Measurements from ENCODE around the gene PRKAR2B.
A peak's percentile ranks its signal among the peaks of the same experiment; 100 is the strongest.
"Not testable (repeated sequence)": the region's sequence is repeated elsewhere in the genome, so short reads cannot be mapped to it uniquely, and the experiment has no call there.

PRKAR2B gene

DNA sequence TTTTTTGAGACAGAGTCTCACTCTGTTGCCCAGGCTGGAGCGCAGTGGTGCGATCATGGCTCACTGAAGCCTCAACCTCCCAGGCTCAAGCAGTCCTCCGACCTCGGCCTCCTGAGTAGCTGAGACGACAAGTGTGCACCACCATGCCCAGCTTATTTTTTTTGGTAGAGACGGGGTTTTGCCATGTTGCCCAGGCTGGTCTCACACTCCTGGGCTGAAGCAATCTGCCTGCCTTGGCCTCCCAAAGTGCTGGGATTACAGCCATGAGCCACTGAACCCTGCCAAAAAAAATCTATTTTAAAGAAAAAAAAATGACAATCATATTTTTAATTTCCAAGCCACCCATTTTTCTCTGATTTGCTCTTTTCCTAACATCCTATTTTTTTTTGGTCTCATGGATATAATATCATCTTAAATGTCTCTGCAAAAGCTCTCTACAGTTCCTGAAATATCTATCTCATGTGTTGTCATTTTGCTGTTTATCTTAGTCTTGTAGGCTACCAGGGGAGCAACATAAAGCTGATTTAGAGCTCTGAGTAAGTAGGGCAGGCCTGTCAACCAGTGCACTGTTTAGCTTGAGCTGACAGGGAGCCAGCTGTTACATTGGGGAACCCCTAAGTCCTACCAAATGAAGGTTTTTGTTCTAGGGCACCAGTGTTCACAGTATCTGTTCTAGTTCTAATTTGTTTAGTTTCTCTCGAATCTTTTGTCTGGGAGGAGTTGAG is 94.4 kb downstream of the PRKAR2B start:
- peak; percentile 65; the same call in 2 of the 3 replicates for ATAC-seq
- TF ChIP-seq, protein P1, sequence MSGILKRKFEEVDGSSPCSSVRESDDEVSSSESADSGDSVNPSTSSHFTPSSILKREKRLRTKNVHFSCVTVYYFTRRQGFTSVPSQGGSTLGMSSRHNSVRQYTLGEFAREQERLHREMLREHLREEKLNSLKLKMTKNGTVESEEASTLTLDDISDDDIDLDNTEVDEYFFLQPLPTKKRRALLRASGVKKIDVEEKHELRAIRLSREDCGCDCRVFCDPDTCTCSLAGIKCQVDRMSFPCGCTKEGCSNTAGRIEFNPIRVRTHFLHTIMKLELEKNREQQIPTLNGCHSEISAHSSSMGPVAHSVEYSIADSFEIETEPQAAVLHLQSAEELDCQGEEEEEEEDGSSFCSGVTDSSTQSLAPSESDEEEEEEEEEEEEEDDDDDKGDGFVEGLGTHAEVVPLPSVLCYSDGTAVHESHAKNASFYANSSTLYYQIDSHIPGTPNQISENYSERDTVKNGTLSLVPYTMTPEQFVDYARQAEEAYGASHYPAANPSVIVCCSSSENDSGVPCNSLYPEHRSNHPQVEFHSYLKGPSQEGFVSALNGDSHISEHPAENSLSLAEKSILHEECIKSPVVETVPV (CRISPR knock-in tag; IDR thresholded peaks at IDR 0.05) = no peak
- TF ChIP-seq ZFP30 (CRISPR knock-in tag; IDR thresholded peaks at IDR 0.05) = no peak
- no peak for TF ChIP-seq ZFP3 (CRISPR knock-in tag; IDR thresholded peaks at IDR 0.05)
- TF ChIP-seq SNAI2 (CRISPR knock-in tag; IDR thresholded peaks at IDR 0.05) = no peak
- no peak for TF ChIP-seq OSR1 (CRISPR knock-in tag; IDR thresholded peaks at IDR 0.05)
- TF ChIP-seq ZC3H10 (CRISPR knock-in tag; IDR thresholded peaks at IDR 0.05) = no peak
- TF ChIP-seq BACH2 (CRISPR knock-in tag; IDR thresholded peaks at IDR 0.05; ENCODE audit: borderline replicate concordance) = no peak
- TF ChIP-seq, protein P2, sequence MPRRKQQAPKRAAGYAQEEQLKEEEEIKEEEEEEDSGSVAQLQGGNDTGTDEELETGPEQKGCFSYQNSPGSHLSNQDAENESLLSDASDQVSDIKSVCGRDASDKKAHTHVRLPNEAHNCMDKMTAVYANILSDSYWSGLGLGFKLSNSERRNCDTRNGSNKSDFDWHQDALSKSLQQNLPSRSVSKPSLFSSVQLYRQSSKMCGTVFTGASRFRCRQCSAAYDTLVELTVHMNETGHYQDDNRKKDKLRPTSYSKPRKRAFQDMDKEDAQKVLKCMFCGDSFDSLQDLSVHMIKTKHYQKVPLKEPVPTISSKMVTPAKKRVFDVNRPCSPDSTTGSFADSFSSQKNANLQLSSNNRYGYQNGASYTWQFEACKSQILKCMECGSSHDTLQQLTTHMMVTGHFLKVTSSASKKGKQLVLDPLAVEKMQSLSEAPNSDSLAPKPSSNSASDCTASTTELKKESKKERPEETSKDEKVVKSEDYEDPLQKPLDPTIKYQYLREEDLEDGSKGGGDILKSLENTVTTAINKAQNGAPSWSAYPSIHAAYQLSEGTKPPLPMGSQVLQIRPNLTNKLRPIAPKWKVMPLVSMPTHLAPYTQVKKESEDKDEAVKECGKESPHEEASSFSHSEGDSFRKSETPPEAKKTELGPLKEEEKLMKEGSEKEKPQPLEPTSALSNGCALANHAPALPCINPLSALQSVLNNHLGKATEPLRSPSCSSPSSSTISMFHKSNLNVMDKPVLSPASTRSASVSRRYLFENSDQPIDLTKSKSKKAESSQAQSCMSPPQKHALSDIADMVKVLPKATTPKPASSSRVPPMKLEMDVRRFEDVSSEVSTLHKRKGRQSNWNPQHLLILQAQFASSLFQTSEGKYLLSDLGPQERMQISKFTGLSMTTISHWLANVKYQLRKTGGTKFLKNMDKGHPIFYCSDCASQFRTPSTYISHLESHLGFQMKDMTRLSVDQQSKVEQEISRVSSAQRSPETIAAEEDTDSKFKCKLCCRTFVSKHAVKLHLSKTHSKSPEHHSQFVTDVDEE (CRISPR knock-in tag; IDR thresholded peaks at IDR 0.05) = no peak
- TF ChIP-seq ARNTL (CRISPR knock-in tag; IDR thresholded peaks at IDR 0.05; ENCODE audit: borderline replicate concordance, low read depth) = no peak
- no peak for TF ChIP-seq CSDC2 (CRISPR knock-in tag; IDR thresholded peaks at IDR 0.05)
- TF ChIP-seq RARB (CRISPR knock-in tag; IDR thresholded peaks at IDR 0.05) = no peak
- no peak for TF ChIP-seq TOX (CRISPR knock-in tag; IDR thresholded peaks at IDR 0.05; ENCODE audit: borderline replicate concordance)
- no peak for TF ChIP-seq ESRRG (CRISPR knock-in tag; IDR thresholded peaks at IDR 0.05)
- TF ChIP-seq ZNF70 (CRISPR knock-in tag; IDR thresholded peaks at IDR 0.05) = no peak
- TF ChIP-seq, protein P3, sequence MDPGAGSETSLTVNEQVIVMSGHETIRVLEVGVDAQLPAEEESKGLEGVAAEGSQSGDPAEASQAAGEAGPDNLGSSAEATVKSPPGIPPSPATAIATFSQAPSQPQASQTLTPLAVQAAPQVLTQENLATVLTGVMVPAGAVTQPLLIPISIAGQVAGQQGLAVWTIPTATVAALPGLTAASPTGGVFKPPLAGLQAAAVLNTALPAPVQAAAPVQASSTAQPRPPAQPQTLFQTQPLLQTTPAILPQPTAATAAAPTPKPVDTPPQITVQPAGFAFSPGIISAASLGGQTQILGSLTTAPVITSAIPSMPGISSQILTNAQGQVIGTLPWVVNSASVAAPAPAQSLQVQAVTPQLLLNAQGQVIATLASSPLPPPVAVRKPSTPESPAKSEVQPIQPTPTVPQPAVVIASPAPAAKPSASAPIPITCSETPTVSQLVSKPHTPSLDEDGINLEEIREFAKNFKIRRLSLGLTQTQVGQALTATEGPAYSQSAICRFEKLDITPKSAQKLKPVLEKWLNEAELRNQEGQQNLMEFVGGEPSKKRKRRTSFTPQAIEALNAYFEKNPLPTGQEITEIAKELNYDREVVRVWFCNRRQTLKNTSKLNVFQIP (CRISPR knock-in tag; IDR thresholded peaks at IDR 0.05; ENCODE audit: borderline replicate concordance, low read depth) = no peak

DNA sequence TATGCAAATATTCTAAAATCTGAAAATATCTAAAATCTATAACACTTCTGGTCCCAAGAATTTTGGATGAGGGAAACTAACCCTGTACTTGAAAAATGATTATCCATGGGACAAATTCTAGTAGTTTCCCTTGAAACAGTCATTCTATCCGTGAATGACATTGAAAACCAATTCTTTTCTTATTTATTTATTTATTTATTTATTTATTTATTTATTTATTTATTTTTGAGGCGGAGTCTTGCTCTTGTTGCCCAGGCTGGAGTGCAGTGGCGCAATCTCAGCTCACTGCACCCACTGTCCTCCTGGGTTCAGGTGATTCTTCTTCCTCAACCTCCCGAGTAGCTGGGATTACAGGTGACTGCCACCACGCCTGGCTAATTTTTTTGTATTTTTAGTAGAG is 99.4 kb downstream of the PRKAR2B start:
- ATAC-seq = not testable (repeated sequence)

DNA sequence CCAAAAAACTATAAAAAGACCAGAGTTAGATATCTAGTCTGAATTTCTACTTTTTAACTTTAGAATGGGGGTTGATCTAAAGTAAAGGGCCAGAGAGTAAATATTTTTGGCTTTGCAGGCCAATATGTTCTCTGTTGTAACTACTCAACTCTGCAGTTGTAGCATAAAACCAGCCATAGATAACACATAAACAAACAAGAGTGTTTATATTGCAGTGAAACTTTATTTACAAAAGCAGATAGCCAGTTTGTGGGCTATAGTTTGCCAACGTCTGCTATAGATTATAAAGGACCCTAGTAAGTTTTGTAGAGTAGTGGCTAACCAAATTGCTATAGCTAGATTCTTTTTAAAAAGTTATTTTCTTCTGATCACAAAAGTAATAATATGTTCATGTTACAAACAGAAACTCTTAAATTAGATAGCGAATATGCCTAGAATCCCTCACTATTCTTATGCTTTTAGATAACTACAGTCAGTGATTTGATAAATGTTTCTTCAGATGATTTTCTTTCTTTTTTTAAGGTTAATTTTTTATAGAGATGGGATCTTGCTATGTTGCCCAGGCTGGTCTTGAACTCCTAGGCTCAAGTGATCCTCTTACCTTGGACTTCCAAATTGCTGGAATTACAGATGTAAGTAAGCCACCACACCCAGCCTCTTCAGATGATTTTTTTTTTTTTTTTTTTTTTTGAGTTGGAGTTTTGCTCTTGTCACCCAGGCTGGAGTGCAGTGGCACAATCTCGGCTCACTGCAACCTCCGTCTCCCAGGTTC is 100.7 kb downstream of the PRKAR2B start:
- ATAC-seq = no peak

More for the DNA sequence above, 100.7 kb downstream of the PRKAR2B start:
- TF ChIP-seq, protein P2 (CRISPR knock-in tag; IDR thresholded peaks at IDR 0.05) = no peak
- TF ChIP-seq, protein P3 (CRISPR knock-in tag; IDR thresholded peaks at IDR 0.05; ENCODE audit: borderline replicate concordance, low read depth) = no peak
- TF ChIP-seq SNAI2 (CRISPR knock-in tag; IDR thresholded peaks at IDR 0.05) (no peak), BACH2 (CRISPR knock-in tag; IDR thresholded peaks at IDR 0.05; ENCODE audit: borderline replicate concordance) (no peak), ZC3H10 (CRISPR knock-in tag; IDR thresholded peaks at IDR 0.05) (no peak), PPARA (CRISPR knock-in tag; IDR thresholded peaks at IDR 0.05; ENCODE audit: borderline replicate concordance) (no peak), ZNF565 (CRISPR knock-in tag; conservative IDR thresholded peaks at IDR 0.05; ENCODE audit: low read depth) (no peak), OSR1 (CRISPR knock-in tag; IDR thresholded peaks at IDR 0.05) (no peak), CSDC2 (CRISPR knock-in tag; IDR thresholded peaks at IDR 0.05) (no peak), ISL1 (CRISPR knock-in tag; IDR thresholded peaks at IDR 0.05) (no peak), ZFP30 (CRISPR knock-in tag; IDR thresholded peaks at IDR 0.05) (no peak)
- TF ChIP-seq, protein P1 (CRISPR knock-in tag; IDR thresholded peaks at IDR 0.05) = no peak
